ENCODE data around the gene PIEZO1. TPM values are rescaled to one million over a fixed set of nuclear protein-coding genes. Genes with fewer than 3 reads are reported as not detected.

PIEZO1 gene
- total RNA-seq, 4 donors from 2014 or later = 101 to 364 (median 121) TPM

DNA sequence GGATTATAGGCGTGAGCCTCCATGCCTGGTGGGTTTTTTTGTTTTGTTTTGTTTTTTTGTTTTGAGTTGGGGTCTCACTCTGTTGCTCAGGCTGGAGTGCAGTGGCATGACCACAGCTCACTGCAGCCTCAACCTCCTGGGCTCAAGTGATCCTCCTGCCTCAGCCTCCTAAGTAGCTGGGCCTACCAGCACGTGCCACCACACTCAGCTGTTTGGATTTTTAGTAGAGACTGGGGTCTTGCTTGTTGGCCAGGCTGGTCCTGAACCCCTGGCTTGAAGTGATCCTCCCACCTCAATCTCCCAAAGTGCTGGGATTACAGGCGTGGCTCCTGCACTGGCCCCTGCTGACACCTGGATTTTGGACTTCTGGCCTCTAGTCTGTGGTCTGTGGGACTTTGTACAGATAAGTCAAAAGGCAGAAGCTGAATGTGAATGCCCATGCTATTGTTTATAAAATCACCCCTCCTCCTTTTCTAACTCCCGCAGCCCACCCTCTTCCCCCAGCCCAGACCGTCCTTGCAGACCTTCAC is 104.4 kb downstream of the PIEZO1 start:
- TF ChIP-seq, protein P1, sequence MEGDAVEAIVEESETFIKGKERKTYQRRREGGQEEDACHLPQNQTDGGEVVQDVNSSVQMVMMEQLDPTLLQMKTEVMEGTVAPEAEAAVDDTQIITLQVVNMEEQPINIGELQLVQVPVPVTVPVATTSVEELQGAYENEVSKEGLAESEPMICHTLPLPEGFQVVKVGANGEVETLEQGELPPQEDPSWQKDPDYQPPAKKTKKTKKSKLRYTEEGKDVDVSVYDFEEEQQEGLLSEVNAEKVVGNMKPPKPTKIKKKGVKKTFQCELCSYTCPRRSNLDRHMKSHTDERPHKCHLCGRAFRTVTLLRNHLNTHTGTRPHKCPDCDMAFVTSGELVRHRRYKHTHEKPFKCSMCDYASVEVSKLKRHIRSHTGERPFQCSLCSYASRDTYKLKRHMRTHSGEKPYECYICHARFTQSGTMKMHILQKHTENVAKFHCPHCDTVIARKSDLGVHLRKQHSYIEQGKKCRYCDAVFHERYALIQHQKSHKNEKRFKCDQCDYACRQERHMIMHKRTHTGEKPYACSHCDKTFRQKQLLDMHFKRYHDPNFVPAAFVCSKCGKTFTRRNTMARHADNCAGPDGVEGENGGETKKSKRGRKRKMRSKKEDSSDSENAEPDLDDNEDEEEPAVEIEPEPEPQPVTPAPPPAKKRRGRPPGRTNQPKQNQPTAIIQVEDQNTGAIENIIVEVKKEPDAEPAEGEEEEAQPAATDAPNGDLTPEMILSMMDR (IDR thresholded peaks at IDR 0.05; ENCODE audit: low read depth) = no peak

DNA sequence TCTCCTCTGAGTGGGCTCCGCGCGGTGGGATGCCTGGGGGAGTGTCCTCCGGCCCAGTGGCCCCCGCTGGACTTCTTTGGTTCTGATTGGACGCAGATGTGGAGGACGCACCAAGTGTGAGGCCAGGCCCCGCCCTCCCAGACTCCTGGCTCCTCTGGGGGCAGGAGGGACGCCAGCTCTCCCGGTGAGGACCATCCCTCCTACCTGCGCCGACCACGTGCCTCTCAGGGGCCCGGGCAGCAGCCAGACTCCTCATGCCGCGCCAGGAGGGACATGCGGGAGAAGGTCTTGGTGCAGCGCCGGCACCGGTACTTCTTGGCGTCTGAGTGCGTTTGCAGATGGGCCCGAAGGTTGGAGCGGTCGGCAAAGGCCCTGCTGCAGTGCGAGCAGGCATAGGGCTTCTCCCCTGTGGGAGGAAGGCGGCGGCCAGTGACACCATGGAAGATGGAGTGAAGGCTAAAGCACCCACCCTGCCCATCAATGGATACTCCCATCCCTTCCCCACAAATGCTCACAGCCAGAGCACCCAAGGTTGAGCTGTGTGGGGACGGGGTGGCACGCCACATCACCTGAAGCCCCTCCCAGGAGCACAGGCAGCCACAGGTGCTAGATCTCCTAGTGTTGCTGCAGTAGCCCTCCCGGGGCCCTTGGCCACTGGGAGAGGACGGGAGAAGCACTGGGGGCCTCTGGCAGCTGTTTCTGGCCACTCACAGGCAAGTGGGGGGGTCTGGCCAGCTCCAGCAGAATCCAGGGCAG is 106.6 kb downstream of the PIEZO1 start:
- TF ChIP-seq, protein P1 (IDR thresholded peaks at IDR 0.05; ENCODE audit: low read depth) = no peak

DNA sequence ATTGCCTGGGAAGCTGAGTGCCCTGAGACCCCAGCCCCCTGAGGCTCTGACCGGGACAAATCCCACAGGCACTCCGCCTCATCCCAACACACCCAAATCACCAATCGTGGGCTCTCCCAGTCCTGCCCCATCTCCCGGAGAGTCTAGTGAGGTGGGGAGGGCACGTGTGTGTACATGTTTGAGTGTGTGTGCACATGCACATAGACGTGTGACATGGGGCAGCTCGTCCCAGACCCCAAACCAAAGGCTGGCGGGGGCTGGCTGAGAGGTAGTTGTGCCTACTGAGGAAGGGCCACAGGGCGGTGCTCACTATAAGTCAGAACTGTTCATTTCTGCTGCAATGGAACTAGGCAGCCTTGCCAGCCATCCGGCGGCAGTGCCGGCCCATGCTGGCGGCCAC is 107.3 kb downstream of the PIEZO1 start:
- TF ChIP-seq, protein P1 (IDR thresholded peaks at IDR 0.05; ENCODE audit: low read depth) = no peak

DNA sequence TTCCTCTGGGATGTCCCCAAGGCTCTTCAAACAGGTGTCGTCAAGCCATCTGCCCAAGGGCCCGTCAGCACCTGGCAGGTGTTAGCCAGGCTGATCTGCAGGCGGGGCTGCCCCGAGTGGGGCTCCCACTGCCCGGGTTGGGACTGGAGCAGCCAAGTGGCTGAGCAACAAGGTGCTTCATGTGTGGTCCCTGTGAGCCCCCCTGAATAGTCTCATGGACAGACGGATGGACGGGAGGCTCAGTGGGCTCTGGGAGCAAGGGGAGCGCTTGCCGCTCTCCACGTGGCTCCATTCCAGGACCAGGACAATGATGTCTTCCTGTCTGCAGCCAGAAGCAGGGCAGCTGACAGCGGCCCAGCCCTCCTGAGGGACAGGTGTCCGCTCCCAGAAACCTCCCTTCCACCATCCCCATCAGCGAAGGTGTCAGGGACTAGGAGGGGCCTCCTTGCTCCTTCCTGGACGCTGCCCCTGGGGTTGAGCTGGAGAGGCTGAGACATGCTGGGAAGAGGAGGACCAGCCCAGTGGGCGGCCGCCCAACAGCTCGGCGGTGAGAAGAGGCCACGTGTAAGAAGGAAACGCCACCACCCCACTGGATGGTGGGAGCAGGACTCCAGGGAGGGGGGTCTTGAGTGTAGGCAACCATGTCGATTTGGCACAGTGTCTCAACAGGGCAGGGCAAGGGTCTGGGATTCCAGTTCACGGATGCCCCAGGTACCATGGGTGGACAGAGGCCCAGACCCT is 108.3 kb downstream of the PIEZO1 start:
- TF ChIP-seq, protein P1 (IDR thresholded peaks at IDR 0.05; ENCODE audit: low read depth) = no peak

DNA sequence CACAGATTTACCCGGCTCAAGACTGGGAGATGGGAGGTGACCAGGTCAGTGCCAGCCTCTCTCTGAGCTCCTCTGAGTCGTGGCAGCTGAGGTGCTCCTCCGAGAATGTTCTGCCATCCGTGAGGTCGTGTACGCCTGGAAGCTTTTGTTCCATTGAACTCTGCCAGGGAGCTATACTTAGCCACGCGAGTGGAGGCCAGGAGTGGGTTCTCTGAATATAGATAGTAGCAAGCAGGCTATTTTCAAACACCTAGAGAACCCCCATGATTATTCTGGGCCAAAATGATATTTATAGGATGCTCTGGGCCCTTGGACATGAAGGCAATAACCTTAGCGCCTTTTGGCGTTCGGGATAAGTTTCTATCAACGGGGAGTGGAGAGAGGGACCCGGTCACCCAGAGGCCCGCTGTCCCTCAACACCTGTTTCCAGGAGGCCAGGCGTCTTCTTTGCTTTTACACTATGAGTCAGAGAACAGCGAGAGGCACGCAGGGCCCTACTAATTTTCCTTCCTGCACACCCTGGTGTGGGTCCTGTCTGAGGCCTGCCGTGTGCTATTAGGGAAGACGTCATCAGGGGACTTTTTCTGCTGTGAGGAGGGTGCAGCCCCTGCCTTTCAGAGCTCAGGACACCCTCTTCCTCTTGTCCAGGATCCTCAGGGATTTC is 111.2 kb downstream of the PIEZO1 start:
- TF ChIP-seq, protein P1 (IDR thresholded peaks at IDR 0.05; ENCODE audit: low read depth) = no peak

DNA sequence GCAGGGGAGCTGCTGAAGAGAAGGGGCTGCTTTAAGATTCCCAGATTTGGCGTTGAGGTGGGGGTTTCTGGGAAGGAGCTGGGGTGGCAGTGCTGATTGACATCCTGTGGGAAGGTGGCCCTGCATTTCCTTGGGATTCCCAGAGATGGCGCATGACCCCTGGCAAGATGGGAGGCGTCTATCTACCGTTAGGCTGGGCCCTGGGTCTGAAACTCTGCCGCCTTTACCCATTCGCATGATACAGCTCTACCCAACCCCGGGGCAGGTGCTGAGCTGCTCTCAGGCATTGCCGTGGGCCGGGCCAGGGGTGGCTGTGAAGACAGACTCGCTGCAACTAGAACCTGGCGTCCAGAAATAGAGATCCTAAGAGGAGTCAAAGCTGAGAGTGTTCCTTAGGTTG is 112.2 kb downstream of the PIEZO1 start:
- TF ChIP-seq, protein P1 (IDR thresholded peaks at IDR 0.05; ENCODE audit: low read depth) = no peak

DNA sequence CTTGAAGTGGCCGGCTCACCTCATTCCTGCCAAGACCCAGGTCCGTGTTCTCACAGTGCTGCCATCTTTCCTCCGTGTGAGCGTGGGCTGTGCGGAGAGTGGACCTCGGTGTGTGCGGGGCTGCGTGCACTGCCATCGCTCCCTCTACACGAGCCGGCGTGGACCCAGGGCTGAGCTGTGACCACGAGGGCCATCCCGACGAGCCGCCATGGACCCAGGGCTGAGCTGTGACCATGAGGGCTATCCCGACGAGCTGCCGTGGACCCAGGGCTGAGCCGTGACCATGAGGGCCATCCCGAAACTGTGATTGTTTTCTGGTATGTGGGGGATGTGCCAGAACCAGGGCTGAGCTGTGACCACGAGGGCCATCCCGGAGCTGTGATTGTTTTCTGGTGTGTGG is 113.2 kb downstream of the PIEZO1 start:
- TF ChIP-seq, protein P1 (IDR thresholded peaks at IDR 0.05; ENCODE audit: low read depth) = no peak

All from subcutaneous adipose tissue (tissue), 4 donors.